ENCODE data around the gene SRGAP2B.
"Not testable (repeated sequence)": the region's sequence is repeated elsewhere in the genome, so short reads cannot be mapped to it uniquely, and the experiment has no call there.

GRCh38 chr1:144979960-144980595, 115.0 kb downstream of the SRGAP2B start:
- TF ChIP-seq EP300 (IDR thresholded peaks at IDR 0.05); POLR2A (IDR thresholded peaks at IDR 0.05; ENCODE audit: low read depth): not testable (repeated sequence)
- TF ChIP-seq, protein P1, sequence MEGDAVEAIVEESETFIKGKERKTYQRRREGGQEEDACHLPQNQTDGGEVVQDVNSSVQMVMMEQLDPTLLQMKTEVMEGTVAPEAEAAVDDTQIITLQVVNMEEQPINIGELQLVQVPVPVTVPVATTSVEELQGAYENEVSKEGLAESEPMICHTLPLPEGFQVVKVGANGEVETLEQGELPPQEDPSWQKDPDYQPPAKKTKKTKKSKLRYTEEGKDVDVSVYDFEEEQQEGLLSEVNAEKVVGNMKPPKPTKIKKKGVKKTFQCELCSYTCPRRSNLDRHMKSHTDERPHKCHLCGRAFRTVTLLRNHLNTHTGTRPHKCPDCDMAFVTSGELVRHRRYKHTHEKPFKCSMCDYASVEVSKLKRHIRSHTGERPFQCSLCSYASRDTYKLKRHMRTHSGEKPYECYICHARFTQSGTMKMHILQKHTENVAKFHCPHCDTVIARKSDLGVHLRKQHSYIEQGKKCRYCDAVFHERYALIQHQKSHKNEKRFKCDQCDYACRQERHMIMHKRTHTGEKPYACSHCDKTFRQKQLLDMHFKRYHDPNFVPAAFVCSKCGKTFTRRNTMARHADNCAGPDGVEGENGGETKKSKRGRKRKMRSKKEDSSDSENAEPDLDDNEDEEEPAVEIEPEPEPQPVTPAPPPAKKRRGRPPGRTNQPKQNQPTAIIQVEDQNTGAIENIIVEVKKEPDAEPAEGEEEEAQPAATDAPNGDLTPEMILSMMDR (IDR thresholded peaks at IDR 0.05): not testable (repeated sequence)

Measured in esophagus muscularis mucosa (tissue), 4 donors.